Esophagus squamous epithelium (tissue), 4 donors: Measurements from ENCODE around the gene SLC49A3.

ENCODE experiments used
- CTCF ChIP-seq, 6 experiments: fragments of 450-650 bp in 4 of 6; fragments of 200-600 bp in 2 of 6; sonication (generic) in 2 of 6; IDR thresholded peaks; one replicate each; pipeline ENCODE4 v1.5.1; 2016 to 2019; ENCODE audit warnings: antibody characterized with exemption in 6 of 6, mild to moderate bottlenecking in 4 of 6, moderate library complexity in 4 of 6
- POLR2A ChIP-seq, 4 donors: fragments of 450-650 bp; IDR thresholded peaks; one replicate each; pipeline ENCODE4 v1.6.1; 2017; ENCODE audit warnings: antibody characterized with exemption in 4 of 4, mild to moderate bottlenecking in 4 of 4, moderate library complexity in 3 of 4

GRCh38 chr4:734075-734474 is 45.1 kb upstream of the SLC49A3 start:
- TF ChIP-seq CTCF (IDR thresholded peaks at IDR 0.05) (no peak), POLR2A (IDR thresholded peaks at IDR 0.05) (no peak)
